Measurements from ENCODE around the gene CLCA1. TPM values are rescaled to one million over a fixed set of nuclear protein-coding genes. Genes with fewer than 3 reads are reported as not detected.
A peak's percentile ranks its signal among the peaks of the same experiment; 100 is the strongest.
"Not testable (repeated sequence)": the region's sequence is repeated elsewhere in the genome, so short reads cannot be mapped to it uniquely, and the experiment has no call there.

Gene CLCA1
- polyA plus RNA-seq, 4 donors = not detected

DNA sequence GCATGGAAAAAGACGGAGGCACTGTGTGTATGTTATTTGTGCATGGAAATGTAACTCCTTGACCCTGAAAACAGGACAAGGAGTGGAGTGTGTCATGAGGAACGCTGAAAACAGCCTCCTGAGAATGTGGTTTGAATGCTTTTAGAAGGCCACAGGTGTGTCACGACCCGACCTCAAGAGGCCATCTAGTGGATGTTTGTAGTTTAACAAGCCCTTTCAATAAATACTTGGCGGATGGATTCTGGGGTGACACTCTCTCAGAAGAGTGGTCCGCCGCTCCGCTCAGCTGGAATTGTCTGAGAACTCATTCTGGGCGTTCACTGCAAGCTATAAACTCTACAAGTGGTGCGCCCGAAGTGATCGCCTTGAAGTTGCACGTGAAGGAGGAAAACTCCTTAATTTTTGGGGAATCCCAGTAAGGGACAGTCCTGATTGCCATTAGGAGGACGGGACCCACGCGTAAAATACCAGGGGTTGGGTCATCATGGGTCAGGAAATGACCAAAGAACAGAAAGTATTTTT lies 33.5 kb downstream of the CLCA1 start:
- not testable (repeated sequence) for DNase-seq (ENCODE audit: low read depth in 4 of 4, low spot score in 3 of 4)

DNA sequence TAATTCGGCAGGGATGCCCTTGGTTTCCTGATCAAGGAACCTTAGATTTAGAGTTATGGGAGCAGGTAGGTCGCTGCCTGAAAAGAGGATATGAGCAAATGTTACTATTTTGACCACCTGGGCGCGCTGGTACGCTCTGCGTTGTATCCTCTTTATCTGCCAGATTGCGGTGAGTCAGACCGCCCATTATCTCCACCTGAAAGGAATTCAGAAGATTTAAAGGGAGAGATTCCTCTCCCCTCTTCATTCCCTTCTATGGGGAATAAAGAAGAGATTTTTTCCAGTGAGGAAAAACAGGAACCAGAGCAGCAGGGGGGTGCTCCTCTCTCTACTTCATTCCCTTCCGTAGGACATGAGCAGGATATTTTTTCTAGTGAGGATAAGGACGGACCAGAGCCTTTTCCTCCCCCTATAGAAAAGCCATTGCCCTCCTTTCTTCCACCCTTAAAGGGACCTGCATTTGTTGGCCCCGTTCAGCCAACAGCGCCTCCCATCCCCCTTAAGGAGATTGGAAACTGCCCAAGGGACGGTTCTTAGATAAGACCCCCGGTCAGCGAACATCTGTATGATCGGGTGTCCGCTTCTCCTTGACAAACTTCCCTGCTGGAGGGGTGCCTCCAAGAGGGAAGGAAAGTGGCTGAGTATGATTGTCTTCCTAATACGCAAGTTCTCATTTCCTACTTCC lies 34.1 kb downstream of the CLCA1 start:
- no peak for DNase-seq (ENCODE audit: low read depth in 4 of 4, low spot score in 3 of 4)

DNA sequence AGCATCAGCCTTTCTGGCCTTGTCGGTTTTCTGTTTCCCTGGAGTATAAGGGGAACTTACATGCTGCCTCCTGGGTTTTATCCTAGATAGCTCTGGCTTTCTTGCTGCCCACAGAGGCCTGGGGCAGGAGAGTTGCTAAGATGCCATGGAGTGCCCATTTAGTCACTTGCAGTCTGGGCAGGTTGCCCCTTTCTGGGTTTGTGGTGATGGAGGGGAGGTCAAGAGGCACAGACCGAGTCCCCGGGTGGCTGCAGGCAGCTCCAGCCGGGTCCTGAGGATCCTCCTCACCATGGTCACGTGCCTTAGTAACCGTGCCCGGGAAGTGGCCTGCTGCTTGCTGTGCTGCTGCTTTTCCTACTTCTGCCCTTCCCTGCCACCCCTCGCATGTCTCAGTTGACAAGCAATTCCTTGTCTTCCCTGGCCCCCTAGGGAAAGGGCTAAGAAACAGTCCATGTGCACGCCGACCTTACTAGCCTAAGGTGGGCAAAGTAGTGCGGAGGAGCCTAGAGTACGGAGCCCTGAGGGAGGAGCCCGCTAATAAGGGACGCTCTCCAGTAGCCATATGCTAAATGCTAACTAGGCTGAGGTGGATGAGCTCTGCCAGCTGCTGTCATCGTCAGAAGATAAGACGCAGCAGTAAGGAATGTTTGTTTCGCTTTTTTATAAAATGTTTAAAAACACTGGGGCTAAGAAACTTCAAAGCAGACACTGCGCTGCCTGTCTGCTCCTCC lies 34.8 kb downstream of the CLCA1 start:
- peak in 1 of 4 donors; percentile 12 for DNase-seq (ENCODE audit: low read depth in 4 of 4, low spot score in 3 of 4)

DNA sequence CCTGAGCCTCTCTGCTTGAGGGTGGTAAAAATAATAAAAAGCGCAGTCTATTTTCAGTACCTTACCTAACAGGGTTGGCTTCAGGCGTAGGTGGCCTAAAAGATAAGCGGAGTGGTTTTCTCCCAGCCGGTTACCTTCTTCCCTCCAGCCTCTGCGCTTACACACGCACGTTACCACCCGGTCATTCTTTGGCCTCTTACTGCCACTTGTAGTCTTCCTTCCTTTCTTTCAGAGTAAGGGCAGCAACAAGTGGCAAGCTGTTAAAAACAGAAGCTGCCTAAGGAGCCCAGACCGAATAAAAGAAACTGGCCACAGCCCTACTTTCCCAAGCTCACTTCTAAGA lies 35.4 kb downstream of the CLCA1 start:
- DNase-seq (ENCODE audit: low read depth in 4 of 4, low spot score in 3 of 4) = no peak

DNA sequence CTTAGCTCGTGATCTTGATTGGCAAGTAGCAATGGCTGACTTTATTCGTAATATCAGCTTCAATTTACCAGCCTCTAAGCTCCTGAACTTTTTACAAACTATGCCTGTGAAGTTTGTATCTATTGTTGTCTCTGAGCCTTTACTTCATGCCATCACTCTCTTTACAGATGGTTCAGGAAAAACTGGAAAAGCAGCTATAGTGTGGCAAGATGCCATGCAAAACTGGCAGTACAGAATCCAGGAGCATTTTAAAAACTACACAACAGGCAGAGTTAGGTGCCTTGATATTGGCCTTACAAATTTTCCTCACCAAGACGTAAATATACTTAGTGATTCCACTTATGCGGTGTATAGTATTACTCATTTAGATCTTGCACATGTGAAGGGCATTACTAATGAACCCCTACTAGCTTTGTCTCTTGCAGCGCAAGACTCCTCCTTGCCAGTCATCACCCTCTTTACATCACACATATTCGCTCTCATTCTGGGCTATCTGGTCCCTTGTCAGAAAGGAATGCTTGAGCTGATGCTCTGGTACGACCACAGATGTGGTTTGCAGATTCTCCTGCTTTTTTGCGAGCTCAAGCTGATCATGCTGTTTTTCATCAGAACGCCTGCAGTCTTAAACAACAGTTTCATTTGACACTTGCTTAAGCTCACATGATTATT lies 36.3 kb downstream of the CLCA1 start:
- DNase-seq (ENCODE audit: low read depth in 4 of 4, low spot score in 3 of 4) = no peak

DNA sequence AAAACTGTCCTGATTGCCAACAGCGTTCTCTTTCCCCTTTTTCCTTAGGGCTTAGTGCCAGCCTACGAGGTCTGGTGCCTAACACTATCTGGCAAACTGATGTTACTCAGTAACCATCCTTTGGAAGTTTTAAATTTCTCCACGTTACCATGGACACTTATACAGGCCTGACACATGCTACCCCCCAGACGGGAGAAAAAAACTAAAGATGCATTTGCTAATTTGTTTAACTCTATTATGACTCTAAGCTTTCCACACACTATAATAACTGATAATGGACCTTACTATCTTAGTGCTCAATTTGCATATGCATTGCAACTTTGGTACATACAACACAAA lies 36.8 kb downstream of the CLCA1 start:
- no peak for DNase-seq (ENCODE audit: low read depth in 4 of 4, low spot score in 3 of 4)

DNA sequence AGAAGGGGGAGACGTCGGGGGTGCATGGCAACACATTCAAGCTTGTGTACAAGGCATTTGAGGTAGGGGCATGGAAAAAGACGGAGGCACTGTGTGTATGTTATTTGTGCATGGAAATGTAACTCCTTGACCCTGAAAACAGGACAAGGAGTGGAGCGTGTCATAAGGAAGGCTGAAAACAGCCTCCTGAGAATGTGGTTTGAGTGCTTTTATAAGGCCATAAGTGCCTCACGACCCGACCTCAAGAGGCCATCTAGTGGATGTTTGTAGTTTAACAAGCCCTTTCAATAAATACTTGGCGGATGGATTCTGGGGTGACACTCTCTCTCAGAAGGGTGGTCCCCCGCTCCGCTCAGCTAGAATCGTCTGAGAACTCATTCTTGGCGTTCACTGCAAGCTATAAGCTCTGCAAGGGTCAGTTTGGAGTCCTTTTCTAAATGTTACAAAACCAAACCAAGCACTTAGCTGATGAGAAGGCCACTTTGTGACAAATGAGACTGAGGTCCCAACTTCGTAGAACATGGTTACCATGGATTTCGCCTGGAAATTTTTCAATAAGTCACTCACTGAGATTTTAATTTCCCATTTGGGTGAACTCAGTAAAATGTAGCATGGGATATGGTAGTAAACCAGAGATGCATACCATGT lies 39.3 kb downstream of the CLCA1 start:
- no peak for DNase-seq (ENCODE audit: low read depth in 4 of 4, low spot score in 3 of 4)

DNA sequence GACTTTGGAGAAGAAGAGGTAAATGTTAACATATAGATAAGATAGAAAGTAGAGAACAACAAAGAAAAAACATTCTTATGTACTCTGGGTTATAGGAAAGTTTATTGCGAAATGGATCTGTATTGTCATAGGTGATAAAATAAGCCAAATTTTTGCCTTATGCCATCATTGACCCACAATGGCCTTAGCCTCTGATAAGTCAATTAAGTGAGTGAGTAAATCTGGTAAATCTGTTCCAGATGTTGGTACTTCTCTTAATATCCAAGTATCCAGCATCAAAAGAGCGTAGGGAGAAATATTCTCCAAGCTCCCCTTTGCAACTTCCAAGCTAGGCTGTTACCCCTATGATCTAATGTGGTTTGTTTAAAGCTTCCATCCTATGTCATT lies 39.8 kb downstream of the CLCA1 start:
- no peak for DNase-seq (ENCODE audit: low read depth in 4 of 4, low spot score in 3 of 4)

DNA sequence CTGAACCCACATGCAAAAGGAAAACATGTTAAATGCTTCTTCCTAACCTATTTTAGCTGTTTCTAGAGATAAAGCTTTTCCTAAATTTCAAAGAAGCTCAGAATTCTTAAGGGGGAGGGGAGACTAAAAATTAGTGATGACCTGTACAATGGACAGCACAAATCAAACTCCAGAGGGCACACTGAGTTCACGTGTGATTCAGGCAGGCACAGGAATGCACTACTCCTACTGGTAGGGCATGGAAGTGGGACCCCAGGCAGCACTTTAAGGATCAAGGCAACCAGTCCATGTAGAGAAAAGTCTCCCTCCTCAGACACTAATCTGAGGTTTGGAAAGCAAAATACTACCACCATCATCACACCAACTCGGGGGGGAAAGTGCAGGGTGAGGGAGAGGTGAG lies 46.9 kb downstream of the CLCA1 start:
- no peak for DNase-seq (ENCODE audit: low read depth in 4 of 4, low spot score in 3 of 4)

DNA sequence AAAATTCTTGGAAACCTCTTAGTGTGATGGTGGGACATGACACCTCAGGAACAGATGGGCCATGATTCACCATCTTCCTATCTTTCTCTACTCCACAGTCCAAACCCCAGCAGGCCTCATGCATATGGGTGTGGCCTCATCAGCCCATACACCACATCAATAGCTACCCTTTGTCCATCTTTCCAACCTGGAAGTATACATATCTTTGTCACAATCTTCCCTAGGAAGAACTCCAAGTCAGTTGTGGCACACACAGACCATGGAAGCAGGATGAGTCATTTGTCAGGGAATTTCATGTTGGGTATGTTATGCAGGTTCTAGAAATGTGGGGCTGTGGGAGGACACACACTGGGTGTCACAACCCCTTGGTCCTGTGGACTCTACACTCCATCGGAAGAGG lies 47.6 kb downstream of the CLCA1 start:
- no peak for DNase-seq (ENCODE audit: low read depth in 4 of 4, low spot score in 3 of 4)

DNA sequence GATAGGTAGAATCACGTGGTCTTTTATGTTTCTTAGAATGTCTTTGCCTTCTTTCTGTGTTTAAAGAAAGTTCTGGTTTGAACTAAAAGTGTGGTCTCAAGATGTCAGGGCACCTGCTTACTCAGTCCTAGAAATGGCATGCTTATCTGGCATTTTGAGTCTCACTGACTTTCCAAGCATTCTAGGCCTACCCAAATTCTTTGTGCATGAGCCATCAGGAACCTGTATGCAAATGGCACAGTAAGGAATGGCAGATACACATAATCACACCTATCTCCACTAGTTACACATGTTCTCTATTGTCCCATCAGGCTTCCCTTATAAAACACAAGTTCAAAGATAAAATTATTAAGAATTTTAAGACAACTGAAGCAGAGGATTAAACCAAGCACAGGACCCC lies 48.6 kb downstream of the CLCA1 start:
- no peak for DNase-seq (ENCODE audit: low read depth in 4 of 4, low spot score in 3 of 4)

DNA sequence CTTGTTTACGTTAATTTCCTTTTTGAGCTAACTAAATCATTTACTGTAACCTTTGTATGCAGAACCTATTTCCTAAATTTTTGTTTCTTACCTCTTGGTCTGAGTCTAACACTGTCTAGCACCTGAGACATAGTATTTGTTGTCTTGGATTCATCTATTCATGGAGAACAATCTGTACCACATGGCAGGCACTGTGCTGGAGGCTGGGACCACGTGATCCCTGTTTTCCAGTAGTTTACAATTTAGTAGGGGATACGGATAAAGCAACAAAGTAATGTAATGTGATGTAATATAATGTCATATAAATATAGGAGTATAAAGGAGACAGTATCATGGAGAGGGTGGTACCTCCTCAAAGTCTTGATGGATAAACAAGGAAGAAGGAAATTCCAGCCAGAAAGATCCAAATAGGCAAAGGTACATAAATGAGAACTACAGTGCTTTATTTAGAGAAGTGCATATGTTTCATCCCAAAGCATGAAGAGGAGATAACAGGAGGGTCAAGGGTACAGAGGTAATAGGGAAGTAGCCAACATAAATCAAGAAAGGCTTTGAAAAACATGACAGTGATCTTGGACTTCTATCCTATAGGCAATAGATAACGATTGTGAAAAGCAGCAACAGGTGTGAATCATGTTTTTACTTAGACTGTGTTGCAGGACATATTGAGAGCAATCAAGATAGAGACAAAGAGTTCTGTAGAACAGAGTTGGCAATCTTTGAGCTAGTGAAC lies 52.2 kb downstream of the CLCA1 start:
- DNase-seq (ENCODE audit: low read depth in 4 of 4, low spot score in 3 of 4) = no peak

DNA sequence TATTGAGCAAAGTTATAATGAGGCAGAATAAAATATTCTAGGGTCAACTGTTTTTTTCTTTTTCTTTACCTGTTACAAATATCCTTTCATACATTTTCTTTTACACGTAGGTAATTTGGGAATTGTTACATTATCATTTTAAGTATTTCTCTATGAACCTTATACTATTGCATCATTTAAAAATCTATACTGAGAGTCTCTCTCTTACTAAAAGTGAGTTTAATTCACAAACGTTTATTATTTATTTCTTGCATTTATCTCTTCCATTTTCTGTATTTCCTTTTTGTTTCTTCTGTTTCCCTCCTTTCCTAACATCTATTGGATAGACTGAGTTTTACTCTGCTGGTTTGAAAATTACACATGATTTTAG lies 52.8 kb downstream of the CLCA1 start:
- no peak for DNase-seq (ENCODE audit: low read depth in 4 of 4, low spot score in 3 of 4)

DNA sequence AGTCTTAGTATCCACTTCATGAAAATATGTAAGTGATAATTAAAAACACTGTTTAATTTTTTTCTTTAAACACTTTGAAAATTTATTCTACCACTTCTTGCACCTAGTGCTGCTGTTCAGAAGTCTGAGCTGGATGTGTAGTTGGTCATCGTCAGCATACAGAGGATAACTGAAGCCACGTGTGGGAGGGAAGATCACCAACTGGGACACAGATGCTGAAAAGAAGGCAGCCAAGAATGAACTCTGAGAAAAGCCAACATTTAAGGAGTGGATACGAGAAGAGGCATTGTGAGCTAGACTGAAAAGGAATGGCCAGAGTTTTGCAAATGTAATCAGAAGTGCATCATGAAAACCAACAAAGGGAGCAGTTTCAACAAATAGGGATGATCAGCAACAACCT lies 53.5 kb downstream of the CLCA1 start:
- DNase-seq (ENCODE audit: low read depth in 4 of 4, low spot score in 3 of 4) = no peak

DNA sequence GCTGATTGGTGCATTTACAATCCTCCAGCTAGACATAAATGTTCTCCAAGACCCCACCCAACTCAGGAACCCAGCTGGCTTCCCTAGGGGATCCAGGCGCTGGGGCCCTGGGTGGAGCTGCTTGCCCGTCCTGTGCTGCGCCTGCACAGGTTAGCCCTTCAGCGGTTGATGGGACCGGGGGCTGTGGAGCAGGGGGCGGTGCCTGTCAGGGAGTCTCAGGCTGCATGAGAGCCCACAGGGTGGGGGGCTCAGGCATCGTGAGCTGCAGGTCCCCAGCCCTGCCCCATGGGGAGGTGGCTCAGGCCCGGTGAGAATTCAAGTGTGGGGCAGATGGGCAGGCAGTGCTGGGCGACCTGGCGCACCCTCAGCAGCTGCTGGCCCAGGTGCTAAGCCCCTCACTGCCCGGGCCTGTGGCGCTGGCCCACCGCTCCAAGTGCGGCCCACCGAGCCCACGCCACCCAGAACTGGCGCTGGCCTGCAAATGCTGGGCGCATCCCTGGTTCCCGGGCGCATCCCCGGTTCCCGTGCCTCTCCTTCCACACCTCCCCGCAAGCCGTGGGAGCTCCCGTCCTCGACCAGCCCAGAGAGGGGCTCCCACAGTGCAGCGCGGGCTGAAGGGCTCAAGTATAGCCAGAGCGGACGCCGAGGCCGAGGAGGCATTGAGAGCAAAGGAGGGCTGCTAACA lies 55.1 kb downstream of the CLCA1 start:
- DNase-seq (ENCODE audit: low read depth in 4 of 4, low spot score in 3 of 4) = no peak

DNA sequence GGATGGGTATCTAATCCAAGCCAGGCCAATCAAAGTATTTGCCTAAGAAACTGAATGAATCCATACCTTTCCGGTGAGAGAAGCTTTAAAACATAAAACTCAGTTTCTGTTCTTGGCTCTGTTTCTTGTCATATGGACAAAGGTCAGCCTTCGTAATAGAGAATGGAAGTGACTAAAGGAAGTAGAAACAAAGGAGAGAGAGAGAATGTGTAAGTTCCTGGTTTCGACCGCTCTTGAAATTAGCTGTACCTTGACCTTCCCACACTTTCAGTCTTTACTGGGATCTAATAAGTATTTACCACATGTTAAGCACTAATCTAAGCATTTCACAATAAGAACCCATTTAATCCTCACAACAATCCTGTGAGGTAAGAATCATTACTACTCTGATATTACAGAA lies 58.6 kb downstream of the CLCA1 start:
- DNase-seq (ENCODE audit: low read depth in 4 of 4, low spot score in 3 of 4) = no peak

DNA sequence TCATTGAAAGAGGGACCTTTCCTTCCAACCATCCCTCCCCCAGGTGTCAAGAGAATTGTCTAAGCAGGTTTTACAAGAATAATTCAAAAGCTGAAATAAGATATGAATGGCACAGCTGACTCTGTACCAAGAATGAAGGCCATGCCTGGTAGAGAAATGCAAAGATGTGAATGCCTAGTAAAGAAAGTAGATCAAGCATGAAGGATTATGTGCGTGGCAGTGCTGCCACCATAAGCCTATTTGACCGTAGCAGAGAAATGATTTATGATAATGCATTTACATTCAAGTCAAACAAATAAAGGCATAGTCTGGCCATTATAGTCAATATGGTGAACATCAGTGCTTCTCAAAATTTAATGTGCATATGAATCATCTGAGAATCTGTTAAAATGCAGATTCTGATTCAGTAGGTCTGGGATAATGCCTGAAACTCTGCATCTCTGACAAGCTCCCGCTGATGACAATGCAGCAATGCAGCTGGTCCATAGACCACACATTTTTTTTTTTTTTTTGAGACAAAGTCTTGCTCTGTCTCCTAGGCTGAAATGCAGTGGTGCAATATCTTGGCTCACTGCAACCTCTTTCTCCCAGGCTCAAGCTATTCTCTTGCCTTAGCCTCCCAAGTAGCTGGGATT lies 61.6 kb downstream of the CLCA1 start:
- no peak for DNase-seq (ENCODE audit: low read depth in 4 of 4, low spot score in 3 of 4)

DNA sequence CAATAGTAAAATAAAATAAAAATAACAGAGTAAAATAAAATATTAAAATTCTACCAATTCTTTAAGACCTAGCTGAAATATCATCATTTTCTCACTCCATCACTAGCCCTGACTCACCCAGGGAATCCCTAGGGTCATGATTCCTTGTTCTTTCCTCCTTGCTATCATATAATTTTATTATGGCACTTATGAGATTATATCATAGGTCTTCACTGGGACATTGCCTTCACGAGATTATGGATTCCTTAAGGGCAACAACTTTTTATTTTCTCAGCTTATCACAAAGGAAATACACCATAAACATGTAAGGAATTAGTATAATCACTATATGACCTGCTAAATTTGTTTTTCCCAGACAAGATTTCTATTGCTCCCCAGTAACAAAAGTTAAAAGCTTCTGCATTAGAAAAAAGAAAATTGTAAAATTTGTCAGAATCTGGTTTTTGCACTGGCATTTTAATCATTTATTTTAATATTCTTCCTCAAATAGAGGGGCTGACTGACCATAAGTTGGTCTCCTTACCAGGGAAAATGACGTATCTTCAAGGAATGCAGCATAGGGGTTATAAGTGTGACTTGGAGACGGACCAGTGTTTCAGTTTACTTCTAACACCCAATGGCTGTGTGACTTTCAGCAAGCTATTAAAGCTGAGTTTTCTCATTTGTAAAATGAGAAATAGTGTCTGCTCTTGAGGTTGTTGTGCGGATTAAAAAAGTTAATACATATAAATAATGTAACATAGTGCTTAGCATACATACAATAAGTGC lies 69.4 kb downstream of the CLCA1 start:
- DNase-seq (ENCODE audit: low read depth in 4 of 4, low spot score in 3 of 4) = no peak

DNA sequence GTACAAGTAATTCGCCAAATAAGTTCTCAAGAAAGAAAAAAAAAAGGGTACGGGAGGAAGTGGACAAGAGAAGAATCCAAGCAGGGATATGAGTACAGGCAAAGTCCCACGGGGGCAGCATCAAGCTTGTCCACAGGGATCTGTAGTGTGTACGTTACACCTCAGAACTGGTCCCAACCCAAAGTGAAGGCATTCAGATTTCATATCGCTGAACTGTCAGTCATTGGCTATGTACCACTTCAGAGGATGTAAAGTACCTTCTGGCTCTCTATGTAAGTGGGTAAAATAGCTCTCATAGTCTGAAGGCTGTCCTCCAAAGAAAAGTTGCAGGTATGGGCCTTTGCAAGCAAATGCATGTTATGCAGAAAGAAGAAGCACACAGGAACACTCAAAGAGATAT lies 70.0 kb downstream of the CLCA1 start:
- no peak for DNase-seq (ENCODE audit: low read depth in 4 of 4, low spot score in 3 of 4)

All from left renal pelvis (tissue), 4 donors.